Subcutaneous abdominal adipose tissue (tissue), 5 donors: ENCODE results near the gene KCNIP1.

Experiments
- H3K27ac ChIP-seq: one replicate; pipeline ENCODE4 v1.7.0; 2013; ENCODE audit warnings: low read depth, mild to moderate bottlenecking, inconsistent platforms, low read length, moderate library complexity
- H3K27me3 ChIP-seq, 5 donors: one replicate each; pipeline ENCODE4 v1.7.0; 2013; ENCODE audit warnings: low read length in 5 of 5, inconsistent platforms in 1 of 5; ENCODE audit not compliant: control insufficient read depth in 5 of 5, insufficient read depth in 4 of 5
- H3K36me3 ChIP-seq, 5 donors: one replicate each; pipeline ENCODE4 v1.7.0; 2013; ENCODE audit warnings: low read length in 5 of 5; ENCODE audit not compliant: control insufficient read depth in 5 of 5, insufficient read depth in 5 of 5
- H3K4me1 ChIP-seq, 5 donors: one replicate each; pipeline ENCODE4 v1.7.0; 2013; ENCODE audit warnings: low read length in 5 of 5, mild to moderate bottlenecking in 3 of 5, moderate library complexity in 1 of 5; ENCODE audit not compliant: control insufficient read depth in 5 of 5, insufficient read depth in 5 of 5
- H3K4me3 ChIP-seq, 5 donors: one replicate each; pipeline ENCODE4 v1.7.0; 2013; ENCODE audit warnings: low read length in 5 of 5, low read depth in 1 of 5
- H3K9ac ChIP-seq, 5 donors: one replicate each; pipeline ENCODE4 v1.7.0; 2013; ENCODE audit warnings: low read length in 5 of 5, mild to moderate bottlenecking in 4 of 5, moderate library complexity in 3 of 5
- H3K9me3 ChIP-seq, 5 donors: one replicate each; pipeline ENCODE4 v1.7.0; 2013; ENCODE audit warnings: low read length in 5 of 5; ENCODE audit not compliant: control insufficient read depth in 5 of 5
- donor health status: healthy.
- donor health status: healthy.
- donor health status: healthy.
- donor health status: healthy.
- donor health status: healthy.

The KCNIP1 gene

DNA sequence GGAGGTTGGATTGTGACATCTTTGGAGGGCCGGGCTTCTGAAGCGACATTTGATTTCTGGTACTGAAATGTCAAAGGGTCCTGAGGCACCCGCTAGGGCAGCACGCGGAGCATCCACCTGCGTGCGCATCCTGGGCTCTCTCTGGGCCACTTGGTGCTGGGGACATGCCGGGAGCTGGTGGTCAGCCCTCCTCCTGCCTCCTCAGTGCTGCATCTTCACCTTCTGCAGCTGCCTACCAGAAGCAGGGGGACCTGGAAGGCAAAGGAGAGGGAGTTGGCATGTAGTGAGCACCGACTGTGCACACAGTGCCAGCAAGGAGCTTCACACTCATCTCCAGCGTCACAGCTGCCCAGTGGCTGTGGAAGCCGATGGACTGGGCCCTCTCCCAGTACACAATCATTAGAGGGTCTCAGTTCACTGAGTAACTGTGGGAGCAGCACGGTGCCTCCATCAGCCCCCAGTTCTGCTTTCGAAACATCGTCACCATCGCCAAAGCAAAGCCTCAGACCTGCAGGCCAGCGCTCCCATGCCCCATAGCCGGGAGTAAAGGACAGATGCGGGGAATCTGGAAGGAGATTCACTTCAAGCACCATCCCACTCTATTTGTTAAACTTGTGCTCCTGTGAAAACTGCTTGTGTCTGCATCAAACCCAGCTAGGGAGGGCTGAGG is 138.4 kb downstream of the KCNIP1 start:
- no peak overlapping the region for H3K9ac ChIP-seq
- peaks cover 10 to 25% (median 17%) of the 10 kb centered on the region in 5 donors for H3K27me3 ChIP-seq
- H3K4me1 ChIP-seq: peaks cover 0 to 13% (median 8%) of the 10 kb centered on the region in 5 donors
- H3K27ac ChIP-seq: no peak overlapping the region
- no peaks in the 10 kb centered on the region for H3K36me3 ChIP-seq
- H3K9me3 ChIP-seq: no peaks in the 10 kb centered on the region
- no peak overlapping the region for H3K4me3 ChIP-seq

DNA sequence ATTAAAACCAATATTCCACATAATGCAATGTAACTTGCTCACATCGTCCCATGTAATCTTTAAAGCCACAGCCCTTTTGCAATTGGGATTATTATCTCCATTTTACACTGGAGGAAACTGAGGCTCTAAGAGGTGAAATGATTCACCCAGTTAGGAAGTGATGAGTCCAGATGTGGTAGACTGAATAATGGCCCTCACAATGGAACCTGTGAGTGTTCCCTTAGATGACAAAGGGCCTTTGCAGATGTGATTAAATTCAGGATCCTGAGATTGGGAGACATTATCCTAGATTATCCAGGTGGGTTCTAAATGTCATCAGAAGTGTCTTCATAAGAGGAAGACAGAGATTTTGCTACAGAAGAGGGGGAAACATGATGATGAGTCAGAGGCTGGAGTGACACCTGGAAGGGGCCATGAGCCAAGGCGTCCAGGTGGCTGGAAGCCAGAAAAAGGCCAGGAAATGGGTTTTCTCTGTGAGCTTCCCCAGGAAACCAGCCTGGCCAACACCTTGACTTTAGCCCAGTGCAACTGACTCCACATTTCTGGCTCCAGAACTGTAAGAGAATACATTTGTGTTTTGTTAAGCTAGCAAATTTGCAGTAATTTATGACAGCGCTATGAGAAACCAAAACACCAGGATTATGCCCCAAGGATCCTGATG is 139.1 kb downstream of the KCNIP1 start:
- no peak overlapping the region for H3K9ac ChIP-seq
- no peak overlapping the region for H3K27ac ChIP-seq
- no peaks in the 10 kb centered on the region for H3K9me3 ChIP-seq
- peaks cover 10 to 25% (median 17%) of the 10 kb centered on the region in 5 donors for H3K27me3 ChIP-seq
- H3K4me3 ChIP-seq: no peak overlapping the region
- H3K4me1 ChIP-seq: peaks cover 0 to 13% (median 8%) of the 10 kb centered on the region in 5 donors
- no peaks in the 10 kb centered on the region for H3K36me3 ChIP-seq

DNA sequence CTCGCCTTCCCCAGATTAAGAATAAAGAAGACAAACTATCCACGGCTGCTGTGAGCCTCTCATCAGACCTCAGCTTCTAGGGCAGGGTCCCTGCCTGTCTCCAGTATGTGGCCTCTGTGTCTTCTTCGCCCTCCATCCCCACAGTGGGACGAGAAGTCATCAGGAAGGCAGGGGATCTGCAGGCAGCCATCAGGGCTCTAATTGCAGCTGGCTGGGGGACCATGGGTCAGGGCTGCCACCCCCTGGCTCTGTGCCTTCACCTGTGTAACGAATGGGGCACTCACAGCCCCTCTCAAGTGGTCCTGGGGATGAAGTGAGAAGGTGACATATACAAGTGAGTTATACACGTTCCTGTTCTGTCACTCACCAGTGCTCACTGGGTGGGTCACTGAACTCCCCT is 139.8 kb downstream of the KCNIP1 start:
- no peaks in the 10 kb centered on the region for H3K9me3 ChIP-seq
- H3K4me1 ChIP-seq: peaks cover 0 to 11% (median 6%) of the 10 kb centered on the region in 5 donors
- H3K27me3 ChIP-seq: peaks cover 10 to 25% (median 17%) of the 10 kb centered on the region in 5 donors
- H3K36me3 ChIP-seq: no peaks in the 10 kb centered on the region
- no peak overlapping the region for H3K27ac ChIP-seq
- no peak overlapping the region for H3K4me3 ChIP-seq
- H3K9ac ChIP-seq: no peak overlapping the region

DNA sequence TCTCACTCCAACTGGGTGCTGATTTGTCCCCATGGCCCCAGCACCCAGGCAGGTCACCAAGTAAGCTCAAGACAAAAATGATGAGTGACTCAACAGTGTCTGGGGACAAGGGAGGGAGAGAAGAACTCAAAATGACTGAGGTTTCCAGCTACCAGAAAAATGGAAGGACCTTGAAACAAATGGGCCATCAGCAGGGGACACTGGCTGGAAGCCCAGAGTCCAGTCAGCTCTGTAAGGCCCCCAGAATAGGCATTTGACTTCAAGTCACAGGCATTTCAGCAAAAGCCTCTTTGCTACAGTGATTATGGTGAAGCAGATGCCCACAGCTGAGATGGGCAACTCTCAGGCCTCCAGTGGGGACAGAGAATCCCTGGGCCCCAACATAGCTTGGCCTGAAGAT is 140.7 kb downstream of the KCNIP1 start:
- no peaks in the 10 kb centered on the region for H3K9me3 ChIP-seq
- H3K4me3 ChIP-seq: no peak overlapping the region
- H3K27me3 ChIP-seq: peaks cover 10 to 25% (median 17%) of the 10 kb centered on the region in 5 donors
- H3K36me3 ChIP-seq: no peaks in the 10 kb centered on the region
- H3K4me1 ChIP-seq: peaks cover 0 to 10% (median 5%) of the 10 kb centered on the region in 5 donors
- no peak overlapping the region for H3K9ac ChIP-seq
- no peak overlapping the region for H3K27ac ChIP-seq

DNA sequence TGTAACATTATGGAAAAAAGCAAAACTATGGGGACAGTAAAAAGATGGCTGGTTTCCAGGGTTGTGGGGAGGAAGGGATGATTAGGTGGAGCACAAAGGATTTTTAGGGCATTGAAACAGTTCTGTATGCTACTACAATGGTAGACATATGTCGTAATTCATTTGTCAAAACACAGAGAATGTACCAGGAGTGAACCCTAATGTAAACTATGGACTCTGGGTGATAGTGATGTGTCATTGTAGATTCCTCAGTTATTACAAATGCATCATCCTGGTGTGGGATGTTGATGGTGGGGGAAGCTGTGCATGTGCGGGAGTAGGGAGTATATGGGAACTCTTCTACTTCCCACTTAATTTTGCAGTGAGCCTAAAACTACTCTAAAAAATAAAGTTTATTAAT is 144.7 kb downstream of the KCNIP1 start:
- no peak overlapping the region for H3K4me3 ChIP-seq

DNA sequence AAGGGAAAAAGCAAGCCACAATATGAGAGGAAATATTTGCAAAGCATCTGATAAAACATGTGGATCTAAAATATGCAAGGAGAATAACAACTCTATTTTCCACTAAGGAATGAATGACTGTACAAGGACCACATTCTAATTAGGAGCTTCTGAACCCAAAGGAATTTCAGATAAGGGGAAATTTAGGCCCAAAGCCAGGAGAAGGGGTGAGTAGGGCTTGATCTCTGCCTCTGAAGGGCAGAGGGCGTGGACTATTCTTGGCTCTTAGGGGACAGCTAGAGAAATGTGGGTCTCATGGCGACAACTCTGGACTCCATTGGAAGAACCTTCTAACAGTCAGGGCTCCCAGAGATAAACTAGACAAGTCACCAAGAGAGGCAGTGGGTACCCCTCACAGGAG is 147.0 kb downstream of the KCNIP1 start:
- Histone ChIP-seq H3K27me3 (peaks cover 0 to 3% (median 0%) of the 10 kb centered on the region in 5 donors), H3K4me3 (no peak overlapping the region), H3K27ac (no peak overlapping the region), H3K4me1 (no peaks in the 10 kb centered on the region), H3K36me3 (no peaks in the 10 kb centered on the region), H3K9ac (no peak overlapping the region), H3K9me3 (no peaks in the 10 kb centered on the region)

More for the DNA sequence above, 144.7 kb downstream of the KCNIP1 start:
- Histone ChIP-seq H3K36me3 (no peaks in the 10 kb centered on the region), H3K27ac (no peak overlapping the region), H3K27me3 (peaks cover under 1 to 8% (median 6%) of the 10 kb centered on the region in 5 donors), H3K9me3 (no peaks in the 10 kb centered on the region), H3K4me1 (peaks cover 0 to 5% (median 1%) of the 10 kb centered on the region in 5 donors), H3K9ac (no peak overlapping the region)

DNA sequence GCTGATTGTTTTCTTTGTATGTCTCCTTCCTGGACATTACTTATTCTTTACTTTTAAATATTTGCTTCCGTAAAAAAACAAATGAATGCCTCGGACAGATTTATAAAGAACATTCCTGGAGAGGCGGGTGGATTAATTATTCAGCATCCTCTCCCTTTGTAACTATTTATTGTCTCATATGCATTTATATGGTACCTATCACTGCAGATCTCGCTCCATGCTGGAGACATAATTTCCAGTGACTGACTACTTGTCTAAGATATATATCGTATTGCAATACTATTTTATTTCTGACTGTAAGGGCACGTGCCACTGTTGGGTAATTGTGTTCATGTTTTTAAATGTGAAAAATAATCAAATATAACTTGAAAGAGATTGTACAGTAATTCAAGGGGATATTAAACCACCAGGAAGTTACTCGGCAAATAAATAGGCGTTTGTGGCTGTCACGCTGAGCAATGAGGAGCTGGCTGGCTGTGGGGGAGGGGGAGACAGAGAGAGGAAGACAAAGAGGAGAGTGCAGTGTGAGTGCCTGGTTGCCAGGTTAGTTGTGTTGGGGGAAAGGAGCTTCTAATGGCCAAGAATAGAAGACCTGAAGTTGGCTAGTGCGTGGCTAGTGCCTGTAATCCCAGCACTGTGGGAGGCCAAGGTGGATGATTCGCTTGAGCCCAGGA is 147.9 kb downstream of the KCNIP1 start:
- Histone ChIP-seq H3K27ac (no peak overlapping the region), H3K9me3 (no peaks in the 10 kb centered on the region)

DNA sequence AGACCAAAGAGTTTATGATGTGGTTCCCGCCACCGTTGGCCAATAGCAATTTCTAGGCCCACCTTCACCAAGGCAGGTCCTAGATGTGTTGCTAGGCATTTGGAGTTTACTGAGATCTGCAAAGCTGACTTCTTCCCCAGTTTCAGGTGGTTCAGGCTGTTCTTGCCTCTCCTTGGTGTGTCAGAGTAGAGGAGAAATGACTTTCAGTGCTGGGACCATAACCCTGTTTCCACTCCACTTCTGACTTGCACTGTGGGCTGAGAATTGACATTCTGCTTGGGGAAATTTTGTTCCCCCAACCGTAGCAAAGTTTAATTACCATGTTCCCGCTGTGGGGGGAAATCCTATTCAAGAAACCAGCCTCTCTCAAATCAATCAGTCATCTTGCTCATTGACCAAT is 151.7 kb downstream of the KCNIP1 start:
- Histone ChIP-seq H3K36me3 (no peaks in the 10 kb centered on the region), H3K4me1 (no peaks in the 10 kb centered on the region), H3K27ac (no peak overlapping the region), H3K9me3 (no peaks in the 10 kb centered on the region), H3K27me3 (peaks cover 0 to 5% (median 3%) of the 10 kb centered on the region in 5 donors), H3K4me3 (no peak overlapping the region), H3K9ac (no peak overlapping the region)

More for the DNA sequence above, 147.9 kb downstream of the KCNIP1 start:
- Histone ChIP-seq H3K36me3 (no peaks in the 10 kb centered on the region), H3K27me3 (peaks cover 0 to 3% (median 0%) of the 10 kb centered on the region in 5 donors), H3K9ac (no peak overlapping the region), H3K4me1 (no peaks in the 10 kb centered on the region), H3K4me3 (no peak overlapping the region)

DNA sequence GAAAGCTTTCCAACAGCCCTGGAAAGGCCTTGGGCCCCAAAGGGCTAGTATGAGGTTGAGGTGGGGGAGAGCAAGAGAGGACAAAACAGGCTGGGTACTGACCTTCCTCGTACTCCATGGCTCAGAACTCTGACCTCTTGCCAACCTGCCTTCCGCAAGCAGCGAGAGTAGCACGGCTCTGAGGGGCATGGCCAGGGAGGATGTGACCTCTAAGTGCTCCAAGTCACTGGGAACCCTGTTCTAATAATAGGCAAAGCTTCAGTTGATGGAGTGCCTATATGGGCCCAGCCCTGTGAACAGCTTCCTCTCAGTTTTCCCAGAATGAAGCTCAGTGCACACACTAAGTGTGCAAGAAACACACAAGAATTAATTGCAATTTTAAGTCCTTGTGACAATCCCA is 152.1 kb downstream of the KCNIP1 start:
- no peaks in the 10 kb centered on the region for H3K9me3 ChIP-seq
- no peak overlapping the region for H3K27ac ChIP-seq
- peaks cover 0 to 5% (median 3%) of the 10 kb centered on the region in 5 donors for H3K27me3 ChIP-seq
- no peaks in the 10 kb centered on the region for H3K36me3 ChIP-seq
- H3K4me3 ChIP-seq: no peak overlapping the region
- no peak overlapping the region for H3K9ac ChIP-seq
- H3K4me1 ChIP-seq: no peaks in the 10 kb centered on the region

DNA sequence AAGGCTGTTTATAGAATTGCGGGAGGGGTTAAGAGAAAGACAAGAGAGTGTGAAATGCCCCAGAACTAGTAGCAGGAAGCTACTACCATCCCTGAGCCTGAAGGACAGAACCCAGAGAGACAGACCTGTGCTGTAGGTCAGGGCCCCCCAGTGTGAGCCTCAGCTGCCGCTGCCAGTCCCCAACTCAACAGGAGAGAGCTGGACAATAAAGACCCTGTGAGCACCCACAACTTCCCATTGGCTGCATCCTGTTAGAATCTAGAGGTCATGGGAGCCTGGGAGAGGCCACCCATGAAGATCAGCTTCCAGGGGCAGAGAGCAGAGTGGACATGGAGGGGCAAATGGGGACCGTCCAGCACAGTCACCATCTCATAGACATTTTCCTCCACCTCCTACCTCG is 152.5 kb downstream of the KCNIP1 start:
- no peaks in the 10 kb centered on the region for H3K36me3 ChIP-seq
- peaks cover 0 to 5% (median 3%) of the 10 kb centered on the region in 5 donors for H3K27me3 ChIP-seq
- H3K9ac ChIP-seq: no peak overlapping the region
- no peak overlapping the region for H3K27ac ChIP-seq
- H3K4me1 ChIP-seq: no peaks in the 10 kb centered on the region
- no peaks in the 10 kb centered on the region for H3K9me3 ChIP-seq
- no peak overlapping the region for H3K4me3 ChIP-seq
